ENCODE measurements around the gene ACTL8.
A peak's percentile ranks its signal among the peaks of the same experiment; 100 is the strongest.

The ACTL8 gene

GRCh38 chr1:17717594-17718535 is 37.3 kb upstream of the ACTL8 start:
- DNase-seq, result no peak
- H3K4me3 ChIP-seq (ENCODE audit: control insufficient read depth in 1 of 7, extremely low read depth in 1 of 7, insufficient read depth in 4 of 7, low read depth in 2 of 7, low read length in 6 of 7), result no peak overlapping the region
- H3K4me1 ChIP-seq (ENCODE audit: control extremely low read depth in 1 of 4, control insufficient read depth in 4 of 4, insufficient read depth in 4 of 4, low read length in 3 of 4), result peaks cover 0 to 3% (median under 1%) of the 10 kb centered on the region in 4 experiments
- 88% methylated on average over 19 of the region's 25 CpGs for WGBS (ENCODE audit: insufficient coverage)
- no peak overlapping the region for H3K27ac ChIP-seq (ENCODE audit: insufficient read depth in 1 of 2, low read depth in 1 of 2, low read length in 2 of 2, poor library complexity in 1 of 2, severe bottlenecking in 2 of 2)
- no peaks in the 10 kb centered on the region for H3K36me3 ChIP-seq (ENCODE audit: control insufficient read depth in 4 of 4, insufficient read depth in 4 of 4, low read length in 3 of 4)
- no peaks in the 10 kb centered on the region for H3K9me3 ChIP-seq (ENCODE audit: control extremely low read depth in 1 of 5, control insufficient read depth in 4 of 5, insufficient read depth in 2 of 5, low read depth in 1 of 5, low read length in 4 of 5)
- CTCF ChIA-PET, result no interaction called here
- H3K27me3 ChIP-seq (replicated peaks in 2 of 5; ENCODE audit: control insufficient read depth in 4 of 5, insufficient read depth in 5 of 5, low read length in 4 of 5), result peaks cover 0 to 8% (median 4%) of the 10 kb centered on the region in 5 experiments
- POLR2A ChIA-PET, result no interaction called here

- Histone ChIP-seq H3K4me3 (ENCODE audit: control insufficient read depth in 1 of 7, extremely low read depth in 1 of 7, insufficient read depth in 4 of 7, low read depth in 2 of 7, low read length in 6 of 7) (no peak overlapping the region), H3K27me3 (replicated peaks in 2 of 5; ENCODE audit: control insufficient read depth in 4 of 5, insufficient read depth in 5 of 5, low read length in 4 of 5) (peaks cover 0 to 10% (median 7%) of the 10 kb centered on the region in 5 experiments), H3K36me3 (ENCODE audit: control insufficient read depth in 4 of 4, insufficient read depth in 4 of 4, low read length in 3 of 4) (no peaks in the 10 kb centered on the region), H3K9me3 (ENCODE audit: control extremely low read depth in 1 of 5, control insufficient read depth in 4 of 5, insufficient read depth in 2 of 5, low read depth in 1 of 5, low read length in 4 of 5) (no peaks in the 10 kb centered on the region), H3K27ac (ENCODE audit: insufficient read depth in 1 of 2, low read depth in 1 of 2, low read length in 2 of 2, poor library complexity in 1 of 2, severe bottlenecking in 2 of 2) (no peak overlapping the region), H3K4me1 (ENCODE audit: control extremely low read depth in 1 of 4, control insufficient read depth in 4 of 4, insufficient read depth in 4 of 4, low read length in 3 of 4) (peaks cover 0 to 3% (median under 1%) of the 10 kb centered on the region in 4 experiments)
- ChIA-PET POLR2A (no interaction called here), CTCF (no interaction called here)
- WGBS (ENCODE audit: insufficient coverage), result 63% methylated on average over 4 of the region's 5 CpGs
- peak in 2 of 3 donors; percentile 21 to 31 for DNase-seq
Measured at GRCh38 chr1:17719874-17720273, 35.3 kb upstream of the ACTL8 start.

GRCh38 chr1:17721444-17721843 is 33.7 kb upstream of the ACTL8 start:
- ChIA-PET CTCF (interaction anchor here (0.9 kb wide), 1 partner anchor 26 kb away, joined by 3 read pairs; no protein-coding TSS in a partner anchor), POLR2A (no interaction called here)
- H3K36me3 ChIP-seq (ENCODE audit: control insufficient read depth in 4 of 4, insufficient read depth in 4 of 4, low read length in 3 of 4), result no peaks in the 10 kb centered on the region
- no peak overlapping the region for H3K27ac ChIP-seq (ENCODE audit: insufficient read depth in 1 of 2, low read depth in 1 of 2, low read length in 2 of 2, poor library complexity in 1 of 2, severe bottlenecking in 2 of 2)
- no peak for DNase-seq
- no peak overlapping the region for H3K4me3 ChIP-seq (ENCODE audit: control insufficient read depth in 1 of 7, extremely low read depth in 1 of 7, insufficient read depth in 4 of 7, low read depth in 2 of 7, low read length in 6 of 7)
- peaks cover 0 to 3% (median under 1%) of the 10 kb centered on the region in 4 experiments for H3K4me1 ChIP-seq (ENCODE audit: control extremely low read depth in 1 of 4, control insufficient read depth in 4 of 4, insufficient read depth in 4 of 4, low read length in 3 of 4)
- no peaks in the 10 kb centered on the region for H3K9me3 ChIP-seq (ENCODE audit: control extremely low read depth in 1 of 5, control insufficient read depth in 4 of 5, insufficient read depth in 2 of 5, low read depth in 1 of 5, low read length in 4 of 5)
- peaks cover 0 to 12% (median 7%) of the 10 kb centered on the region in 5 experiments for H3K27me3 ChIP-seq (replicated peaks in 2 of 5; ENCODE audit: control insufficient read depth in 4 of 5, insufficient read depth in 5 of 5, low read length in 4 of 5)
- no CpG with 5 or more reads among the region's 2 CpGs for WGBS (ENCODE audit: insufficient coverage)

GRCh38 chr1:17723684-17724083 is 31.4 kb upstream of the ACTL8 start:
- POLR2A ChIA-PET, result no interaction called here
- Histone ChIP-seq H3K36me3 (ENCODE audit: control insufficient read depth in 4 of 4, insufficient read depth in 4 of 4, low read length in 3 of 4) (no peaks in the 10 kb centered on the region), H3K4me3 (ENCODE audit: control insufficient read depth in 1 of 7, extremely low read depth in 1 of 7, insufficient read depth in 4 of 7, low read depth in 2 of 7, low read length in 6 of 7) (no peak overlapping the region), H3K27ac (ENCODE audit: insufficient read depth in 1 of 2, low read depth in 1 of 2, low read length in 2 of 2, poor library complexity in 1 of 2, severe bottlenecking in 2 of 2) (no peak overlapping the region), H3K27me3 (replicated peaks in 2 of 5; ENCODE audit: control insufficient read depth in 4 of 5, insufficient read depth in 5 of 5, low read length in 4 of 5) (peaks cover 0 to 12% (median 5%) of the 10 kb centered on the region in 5 experiments), H3K9me3 (ENCODE audit: control extremely low read depth in 1 of 5, control insufficient read depth in 4 of 5, insufficient read depth in 2 of 5, low read depth in 1 of 5, low read length in 4 of 5) (no peaks in the 10 kb centered on the region), H3K4me1 (ENCODE audit: control extremely low read depth in 1 of 4, control insufficient read depth in 4 of 4, insufficient read depth in 4 of 4, low read length in 3 of 4) (peaks cover 0 to 3% (median under 1%) of the 10 kb centered on the region in 4 experiments)
- 58% methylated on average over 6 of the region's 6 CpGs for WGBS (ENCODE audit: insufficient coverage)
- CTCF ChIA-PET, result interaction anchor here (1.3 kb wide), 1 partner anchor 9 kb away, joined by 4 read pairs; no protein-coding TSS in a partner anchor
- DNase-seq, result no peak

- POLR2A ChIA-PET, result no interaction called here
Measured at GRCh38 chr1:17724150-17724549, 31.0 kb upstream of the ACTL8 start.

GRCh38 chr1:17725084-17725719 is 29.9 kb upstream of the ACTL8 start:
- Histone ChIP-seq H3K27me3 (replicated peaks in 2 of 5; ENCODE audit: control insufficient read depth in 4 of 5, insufficient read depth in 5 of 5, low read length in 4 of 5) (peaks cover 0 to 12% (median 5%) of the 10 kb centered on the region in 5 experiments), H3K36me3 (ENCODE audit: control insufficient read depth in 4 of 4, insufficient read depth in 4 of 4, low read length in 3 of 4) (no peaks in the 10 kb centered on the region), H3K4me1 (ENCODE audit: control extremely low read depth in 1 of 4, control insufficient read depth in 4 of 4, insufficient read depth in 4 of 4, low read length in 3 of 4) (no peaks in the 10 kb centered on the region), H3K9me3 (ENCODE audit: control extremely low read depth in 1 of 5, control insufficient read depth in 4 of 5, insufficient read depth in 2 of 5, low read depth in 1 of 5, low read length in 4 of 5) (no peaks in the 10 kb centered on the region), H3K4me3 (ENCODE audit: control insufficient read depth in 1 of 7, extremely low read depth in 1 of 7, insufficient read depth in 4 of 7, low read depth in 2 of 7, low read length in 6 of 7) (no peak overlapping the region), H3K27ac (ENCODE audit: insufficient read depth in 1 of 2, low read depth in 1 of 2, low read length in 2 of 2, poor library complexity in 1 of 2, severe bottlenecking in 2 of 2) (no peak overlapping the region)
- CTCF ChIA-PET, result interaction anchor here (0.9 kb wide), 1 partner anchor 64 kb away, joined by 3 read pairs; no protein-coding TSS in a partner anchor
- DNase-seq, result no peak
- 91% methylated on average over 9 of the region's 9 CpGs for WGBS (ENCODE audit: insufficient coverage)
- POLR2A ChIA-PET, result no interaction called here

More at GRCh38 chr1:17724150-17724549, 31.0 kb upstream of the ACTL8 start:
- no peak for DNase-seq
- WGBS (ENCODE audit: insufficient coverage), result 85% methylated on average over 4 of the region's 6 CpGs
- peaks cover 0 to 12% (median 5%) of the 10 kb centered on the region in 5 experiments for H3K27me3 ChIP-seq (replicated peaks in 2 of 5; ENCODE audit: control insufficient read depth in 4 of 5, insufficient read depth in 5 of 5, low read length in 4 of 5)
- H3K4me3 ChIP-seq (ENCODE audit: control insufficient read depth in 1 of 7, extremely low read depth in 1 of 7, insufficient read depth in 4 of 7, low read depth in 2 of 7, low read length in 6 of 7), result no peak overlapping the region
- H3K4me1 ChIP-seq (ENCODE audit: control extremely low read depth in 1 of 4, control insufficient read depth in 4 of 4, insufficient read depth in 4 of 4, low read length in 3 of 4), result peaks cover 0 to 3% (median under 1%) of the 10 kb centered on the region in 4 experiments
- H3K9me3 ChIP-seq (ENCODE audit: control extremely low read depth in 1 of 5, control insufficient read depth in 4 of 5, insufficient read depth in 2 of 5, low read depth in 1 of 5, low read length in 4 of 5), result no peaks in the 10 kb centered on the region
- CTCF ChIA-PET, result interaction anchor here (1.3 kb wide), 1 partner anchor 9 kb away, joined by 4 read pairs; no protein-coding TSS in a partner anchor
- no peaks in the 10 kb centered on the region for H3K36me3 ChIP-seq (ENCODE audit: control insufficient read depth in 4 of 4, insufficient read depth in 4 of 4, low read length in 3 of 4)
- no peak overlapping the region for H3K27ac ChIP-seq (ENCODE audit: insufficient read depth in 1 of 2, low read depth in 1 of 2, low read length in 2 of 2, poor library complexity in 1 of 2, severe bottlenecking in 2 of 2)
